KOPT-K1 (cell line): ENCODE data around the gene KLF7.

Experiments
- H3K27ac ChIP-seq: fragments of 200-600 bp; sonication (generic); 2 replicates; pipeline ENCODE4 v1.5.1; 2016; ENCODE audit warnings: antibody characterized with exemption, mild to moderate bottlenecking, low read depth, low read length; ENCODE audit not compliant: poor library complexity, severe bottlenecking
- H3K36me3 ChIP-seq: fragments of 200-600 bp; sonication (generic); 2 replicates; pipeline ENCODE4 v1.5.1; 2017; ENCODE audit warnings: antibody characterized with exemption, mild to moderate bottlenecking, low read length, moderate library complexity; ENCODE audit not compliant: insufficient read depth
- H3K9me3 ChIP-seq: fragments of 200-600 bp; sonication (generic); 2 replicates; pipeline ENCODE4 v1.5.1; 2017; ENCODE audit warnings: antibody characterized with exemption, low read length, mild to moderate bottlenecking; ENCODE audit not compliant: insufficient read depth, poor library complexity, severe bottlenecking

Gene KLF7

GRCh38 chr2:207110715-207111114 is 55.0 kb downstream of the KLF7 start:
- Histone ChIP-seq H3K9me3 (no peaks in the 10 kb centered on the region), H3K27ac (no peak overlapping the region), H3K36me3 (no peaks in the 10 kb centered on the region)

GRCh38 chr2:207110310-207110709 is 55.4 kb downstream of the KLF7 start:
- no peak overlapping the region for H3K27ac ChIP-seq
- no peaks in the 10 kb centered on the region for H3K9me3 ChIP-seq
- H3K36me3 ChIP-seq, result no peaks in the 10 kb centered on the region

- no peak overlapping the region for H3K27ac ChIP-seq
- no peaks in the 10 kb centered on the region for H3K9me3 ChIP-seq
- no peaks in the 10 kb centered on the region for H3K36me3 ChIP-seq
Observed at GRCh38 chr2:207109768-207110167, 56.0 kb downstream of the KLF7 start.

- Histone ChIP-seq H3K9me3 (no peaks in the 10 kb centered on the region), H3K36me3 (no peaks in the 10 kb centered on the region), H3K27ac (no peak overlapping the region)
Observed at GRCh38 chr2:207108440-207108839, 57.3 kb downstream of the KLF7 start.

- Histone ChIP-seq H3K9me3 (no peaks in the 10 kb centered on the region), H3K36me3 (no peaks in the 10 kb centered on the region), H3K27ac (no peak overlapping the region)
Observed at GRCh38 chr2:207107551-207107950, 58.2 kb downstream of the KLF7 start.

- H3K9me3 ChIP-seq, result no peaks in the 10 kb centered on the region
- no peaks in the 10 kb centered on the region for H3K36me3 ChIP-seq
- no peak overlapping the region for H3K27ac ChIP-seq
Observed at GRCh38 chr2:207107131-207107530, 58.6 kb downstream of the KLF7 start.

GRCh38 chr2:207103132-207103531 is 62.6 kb downstream of the KLF7 start:
- Histone ChIP-seq H3K36me3 (no peaks in the 10 kb centered on the region), H3K27ac (no peak overlapping the region), H3K9me3 (no peaks in the 10 kb centered on the region)

- no peak overlapping the region for H3K27ac ChIP-seq
- H3K36me3 ChIP-seq, result no peaks in the 10 kb centered on the region
- no peaks in the 10 kb centered on the region for H3K9me3 ChIP-seq
Observed at GRCh38 chr2:207101984-207102383, 63.8 kb downstream of the KLF7 start.

GRCh38 chr2:207097278-207097677 is 68.5 kb downstream of the KLF7 start:
- Histone ChIP-seq H3K27ac (no peak overlapping the region), H3K9me3 (no peaks in the 10 kb centered on the region), H3K36me3 (no peaks in the 10 kb centered on the region)

- no peaks in the 10 kb centered on the region for H3K36me3 ChIP-seq
Observed at GRCh38 chr2:207095963-207096362, 69.8 kb downstream of the KLF7 start.

GRCh38 chr2:207093234-207093633 is 72.5 kb downstream of the KLF7 start:
- H3K36me3 ChIP-seq, result no peaks in the 10 kb centered on the region
- no peak overlapping the region for H3K27ac ChIP-seq
- H3K9me3 ChIP-seq, result no peaks in the 10 kb centered on the region

More at GRCh38 chr2:207095963-207096362, 69.8 kb downstream of the KLF7 start:
- no peak overlapping the region for H3K27ac ChIP-seq
- no peaks in the 10 kb centered on the region for H3K9me3 ChIP-seq

- no peak overlapping the region for H3K27ac ChIP-seq
- no peaks in the 10 kb centered on the region for H3K36me3 ChIP-seq
- no peaks in the 10 kb centered on the region for H3K9me3 ChIP-seq
Observed at GRCh38 chr2:207092818-207093217, 72.9 kb downstream of the KLF7 start.

- no peak overlapping the region for H3K27ac ChIP-seq
- H3K9me3 ChIP-seq, result no peaks in the 10 kb centered on the region
- H3K36me3 ChIP-seq, result no peaks in the 10 kb centered on the region
Observed at GRCh38 chr2:207091928-207092327, 73.8 kb downstream of the KLF7 start.

GRCh38 chr2:207091176-207091575 is 74.6 kb downstream of the KLF7 start:
- no peaks in the 10 kb centered on the region for H3K36me3 ChIP-seq

GRCh38 chr2:207090389-207090788 is 75.4 kb downstream of the KLF7 start:
- Histone ChIP-seq H3K36me3 (no peaks in the 10 kb centered on the region), H3K27ac (no peak overlapping the region), H3K9me3 (no peaks in the 10 kb centered on the region)

More at GRCh38 chr2:207091176-207091575, 74.6 kb downstream of the KLF7 start:
- Histone ChIP-seq H3K27ac (no peak overlapping the region), H3K9me3 (no peaks in the 10 kb centered on the region)

- no peak overlapping the region for H3K27ac ChIP-seq
- H3K9me3 ChIP-seq, result no peaks in the 10 kb centered on the region
- H3K36me3 ChIP-seq, result no peaks in the 10 kb centered on the region
Observed at GRCh38 chr2:207088839-207089238, 76.9 kb downstream of the KLF7 start.

GRCh38 chr2:207088276-207088675 is 77.5 kb downstream of the KLF7 start:
- Histone ChIP-seq H3K9me3 (no peaks in the 10 kb centered on the region), H3K27ac (no peak overlapping the region), H3K36me3 (no peaks in the 10 kb centered on the region)
